ENCODE results near the gene KIZ. TPM values are rescaled to one million over a fixed set of nuclear protein-coding genes. Genes with fewer than 3 reads are reported as not detected.

KIZ gene
- total RNA-seq, 1 donor from 2014 or later = 42.3 TPM

GRCh38 chr20:21087862-21088540, 37.9 kb upstream of the KIZ start:
- no peaks in the 10 kb centered on the region for H3K9me3 ChIP-seq (replicated peaks)
- H3K4me1 ChIP-seq = no peaks in the 10 kb centered on the region
- no peaks in the 10 kb centered on the region for H3K36me3 ChIP-seq
- no peak overlapping the region for H3K27ac ChIP-seq (replicated peaks)
- H3K27me3 ChIP-seq (ENCODE audit: low read depth) = peaks cover 95% of the 10 kb centered on the region
- no peak for DNase-seq
- no peak for TF ChIP-seq CTCF (IDR thresholded peaks at IDR 0.05; ENCODE audit: borderline replicate concordance)
- no peak overlapping the region for H3K4me3 ChIP-seq
- intact Hi-C loops (cut with micrococcal nuclease) = no loop called here

- Histone ChIP-seq H3K27ac (replicated peaks) (no peak overlapping the region), H3K36me3 (no peaks in the 10 kb centered on the region), H3K27me3 (ENCODE audit: low read depth) (peaks cover 95% of the 10 kb centered on the region), H3K4me1 (no peaks in the 10 kb centered on the region), H3K9me3 (replicated peaks) (no peaks in the 10 kb centered on the region), H3K4me3 (no peak overlapping the region)
- no peak for TF ChIP-seq CTCF (IDR thresholded peaks at IDR 0.05; ENCODE audit: borderline replicate concordance)
- intact Hi-C loops (cut with micrococcal nuclease) = no loop called here
- DNase-seq = no peak
These were observed 36.5 kb upstream of the KIZ start for GRCh38 chr20:21089391-21089790.

DNA sequence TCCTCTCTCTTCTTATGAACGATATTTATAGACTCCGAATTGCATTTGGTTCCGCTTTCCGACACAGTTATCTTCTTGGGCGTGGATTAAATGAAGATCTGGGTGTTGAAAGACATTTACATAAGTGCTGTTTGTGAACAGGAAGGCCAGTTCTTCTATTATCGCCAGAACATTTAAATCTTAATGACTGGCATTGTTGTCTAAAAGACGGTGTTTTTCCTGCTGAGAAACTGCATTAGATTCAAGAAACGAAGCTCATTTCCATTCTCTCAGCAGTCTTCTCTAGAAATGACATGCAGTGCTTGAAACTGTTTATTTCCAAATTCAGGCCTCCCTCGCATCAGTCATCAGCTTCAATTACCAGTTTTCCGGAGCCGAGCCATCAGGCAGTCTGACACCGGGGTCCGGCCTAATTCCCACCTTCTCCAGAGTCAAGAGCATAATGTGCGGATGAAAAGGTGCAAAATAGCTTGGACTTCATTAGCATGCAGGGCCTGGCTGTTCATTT, 35.7 kb upstream of the KIZ start:
- H3K4me3 ChIP-seq = no peak overlapping the region
- no peaks in the 10 kb centered on the region for H3K9me3 ChIP-seq (replicated peaks)
- H3K27me3 ChIP-seq (ENCODE audit: low read depth) = peaks cover 95% of the 10 kb centered on the region
- no peaks in the 10 kb centered on the region for H3K4me1 ChIP-seq
- no peak for TF ChIP-seq CTCF (IDR thresholded peaks at IDR 0.05; ENCODE audit: borderline replicate concordance)
- DNase-seq = no peak
- intact Hi-C loops (cut with micrococcal nuclease) = no loop called here
- H3K36me3 ChIP-seq = no peaks in the 10 kb centered on the region
- no peak overlapping the region for H3K27ac ChIP-seq (replicated peaks)

DNA sequence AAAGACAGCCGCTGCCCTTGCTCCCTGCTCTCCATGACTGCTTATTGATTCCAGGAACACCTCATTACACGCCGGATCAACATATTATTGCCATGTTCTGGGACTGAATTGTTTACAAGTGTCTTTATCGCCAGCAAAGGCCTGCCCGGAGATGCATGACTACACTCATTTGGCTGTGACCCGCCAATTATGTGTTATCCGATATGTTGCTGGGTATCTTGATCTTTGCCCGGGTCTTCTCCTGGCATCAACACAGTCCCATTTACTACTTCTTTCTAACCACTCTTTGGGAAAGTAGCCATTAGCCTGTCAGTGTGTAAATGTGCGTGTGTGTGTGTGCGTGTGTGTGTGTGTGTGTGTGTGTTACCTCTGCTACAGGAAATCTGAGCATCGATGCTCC, 35.2 kb upstream of the KIZ start:
- H3K27me3 ChIP-seq (ENCODE audit: low read depth) = peaks cover 95% of the 10 kb centered on the region
- intact Hi-C loops (cut with micrococcal nuclease) = no loop called here
- no peak for TF ChIP-seq CTCF (IDR thresholded peaks at IDR 0.05; ENCODE audit: borderline replicate concordance)
- no peaks in the 10 kb centered on the region for H3K9me3 ChIP-seq (replicated peaks)
- no peaks in the 10 kb centered on the region for H3K36me3 ChIP-seq
- no peak for DNase-seq
- H3K4me3 ChIP-seq = no peak overlapping the region
- no peaks in the 10 kb centered on the region for H3K4me1 ChIP-seq
- no peak overlapping the region for H3K27ac ChIP-seq (replicated peaks)

DNA sequence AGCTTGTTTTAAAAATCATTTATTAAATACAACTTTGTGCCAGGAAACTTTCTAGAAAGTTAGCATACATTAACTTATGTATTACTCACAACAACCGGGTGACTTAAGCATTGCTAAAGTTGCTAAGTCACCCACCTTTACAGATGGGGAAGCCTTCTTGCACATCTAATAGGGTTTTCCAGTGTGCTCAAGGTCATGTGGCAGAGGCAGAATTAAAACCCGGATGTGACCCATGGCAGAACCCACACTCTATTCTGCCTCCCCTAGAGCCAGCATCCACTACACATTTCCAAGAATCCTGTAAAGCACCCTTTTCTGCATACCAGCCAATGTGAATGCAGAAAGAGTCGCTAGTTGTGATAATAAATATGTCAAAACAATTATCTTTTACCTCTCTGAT, 33.1 kb upstream of the KIZ start:
- TF ChIP-seq CTCF (IDR thresholded peaks at IDR 0.05; ENCODE audit: borderline replicate concordance) = no peak
- intact Hi-C loops (cut with micrococcal nuclease) = no loop called here
- H3K36me3 ChIP-seq = no peaks in the 10 kb centered on the region
- H3K27me3 ChIP-seq (ENCODE audit: low read depth) = peaks cover 100% of the 10 kb centered on the region
- no peak overlapping the region for H3K4me3 ChIP-seq
- no peak overlapping the region for H3K27ac ChIP-seq (replicated peaks)
- DNase-seq = no peak
- H3K4me1 ChIP-seq = no peaks in the 10 kb centered on the region
- H3K9me3 ChIP-seq (replicated peaks) = no peaks in the 10 kb centered on the region

Measured in left ventricle myocardium inferior (tissue), 1 donor.